Activated naive CD4-positive, alpha-beta T cell treated with anti-CD3 and anti-CD28 coated beads, Interleukin-2, amount 50 U/mL, for 72 hours (primary cell): Measurements from ENCODE around the gene PTPN21. TPM values are rescaled to one million over a fixed set of nuclear protein-coding genes. Genes with fewer than 3 reads are reported as not detected.

Experiments used
- ATAC-seq, 2 donors: fragments of 150-1000 bp; cut with Tn5 transposase; 2 replicates each; pipeline ENCODE4 v1.10.0; 2021; ENCODE audit warnings: mild to moderate bottlenecking in 2 of 2, moderate library complexity in 2 of 2
- DNase-seq, 2 donors: peaks; one replicate each; pipeline ENCODE4 v3.0.0; 2021 to 2022; ENCODE audit warnings: low spot score in 2 of 2
- H3K27ac Mint-ChIP-seq, 2 donors: one replicate each; pipeline ENCODE4 v1.8.0; 2022; ENCODE audit warnings: mild to moderate bottlenecking in 2 of 2, mixed read lengths in 2 of 2
- H3K36me3 Mint-ChIP-seq, 2 donors: one replicate each; pipeline ENCODE4 v1.8.0; 2022; ENCODE audit warnings: mixed read lengths in 2 of 2
- H3K9me3 Mint-ChIP-seq, 2 donors: one replicate each; pipeline ENCODE4 v1.8.0; 2022; ENCODE audit warnings: mixed read lengths in 2 of 2
- total RNA-seq, 2 donors: library from RNA; stranded (reverse); gene quantifications; one replicate each; pipeline ENCODE4 v1.2.3, GENCODE V29; 2022

Gene PTPN21
- total RNA-seq, 2 donors from 2014 or later: not detected

GRCh38 chr14:88493392-88494185 lies 61.2 kb downstream of the PTPN21 start:
- ATAC-seq (no peak), DNase-seq (no peak)
- Mint-ChIP-seq H3K9me3 (no peaks in the 10 kb centered on the region), H3K36me3 (no peaks in the 10 kb centered on the region), H3K27ac (no peak overlapping the region)

- DNase-seq: peak in 1 of 2 donors; percentile 80
- Mint-ChIP-seq H3K36me3 (no peaks in the 10 kb centered on the region), H3K27ac (no peak overlapping the region), H3K9me3 (no peaks in the 10 kb centered on the region)
- ATAC-seq: peak; percentile 64 to 82
Observed at GRCh38 chr14:88492272-88493089, 62.3 kb downstream of the PTPN21 start.

GRCh38 chr14:88490168-88490567 lies 64.6 kb downstream of the PTPN21 start:
- no peaks in the 10 kb centered on the region for H3K9me3 Mint-ChIP-seq
- no peak for DNase-seq
- ATAC-seq: no peak
- no peak overlapping the region for H3K27ac Mint-ChIP-seq
- no peaks in the 10 kb centered on the region for H3K36me3 Mint-ChIP-seq

- DNase-seq: no peak
- Mint-ChIP-seq H3K27ac (no peak overlapping the region), H3K36me3 (no peaks in the 10 kb centered on the region), H3K9me3 (no peaks in the 10 kb centered on the region)
- ATAC-seq: no peak
Observed at GRCh38 chr14:88488897-88489296, 65.9 kb downstream of the PTPN21 start.

GRCh38 chr14:88488081-88488480 lies 66.7 kb downstream of the PTPN21 start:
- H3K36me3 Mint-ChIP-seq: no peaks in the 10 kb centered on the region
- ATAC-seq: no peak
- DNase-seq: no peak
- no peak overlapping the region for H3K27ac Mint-ChIP-seq
- no peaks in the 10 kb centered on the region for H3K9me3 Mint-ChIP-seq

GRCh38 chr14:88482524-88482923 lies 72.3 kb downstream of the PTPN21 start:
- no peaks in the 10 kb centered on the region for H3K9me3 Mint-ChIP-seq
- H3K36me3 Mint-ChIP-seq: no peaks in the 10 kb centered on the region

GRCh38 chr14:88481794-88482193 lies 73.0 kb downstream of the PTPN21 start:
- Mint-ChIP-seq H3K9me3 (no peaks in the 10 kb centered on the region), H3K36me3 (no peaks in the 10 kb centered on the region), H3K27ac (no peak overlapping the region)
- ATAC-seq (no peak), DNase-seq (no peak)

More at GRCh38 chr14:88482524-88482923, 72.3 kb downstream of the PTPN21 start:
- DNase-seq: no peak
- ATAC-seq: no peak
- H3K27ac Mint-ChIP-seq: no peak overlapping the region

- no peaks in the 10 kb centered on the region for H3K36me3 Mint-ChIP-seq
- H3K27ac Mint-ChIP-seq: no peak overlapping the region
- no peak for ATAC-seq
- H3K9me3 Mint-ChIP-seq: no peaks in the 10 kb centered on the region
- DNase-seq: no peak
Observed at GRCh38 chr14:88481059-88481458, 73.7 kb downstream of the PTPN21 start.

GRCh38 chr14:88479574-88479987 lies 75.2 kb downstream of the PTPN21 start:
- DNase-seq: no peak
- Mint-ChIP-seq H3K9me3 (no peaks in the 10 kb centered on the region), H3K36me3 (no peaks in the 10 kb centered on the region), H3K27ac (no peak overlapping the region)
- ATAC-seq: no peak

GRCh38 chr14:88478931-88479330 lies 75.9 kb downstream of the PTPN21 start:
- no peaks in the 10 kb centered on the region for H3K36me3 Mint-ChIP-seq
- no peaks in the 10 kb centered on the region for H3K9me3 Mint-ChIP-seq
- no peak for DNase-seq
- no peak overlapping the region for H3K27ac Mint-ChIP-seq
- no peak for ATAC-seq

- no peak for ATAC-seq
- H3K27ac Mint-ChIP-seq: no peak overlapping the region
- no peaks in the 10 kb centered on the region for H3K9me3 Mint-ChIP-seq
- H3K36me3 Mint-ChIP-seq: no peaks in the 10 kb centered on the region
- no peak for DNase-seq
Observed at GRCh38 chr14:88477513-88478250, 77.1 kb downstream of the PTPN21 start.

GRCh38 chr14:88476825-88477224 lies 78.0 kb downstream of the PTPN21 start:
- DNase-seq: no peak
- no peak overlapping the region for H3K27ac Mint-ChIP-seq
- no peaks in the 10 kb centered on the region for H3K36me3 Mint-ChIP-seq
- no peaks in the 10 kb centered on the region for H3K9me3 Mint-ChIP-seq
- ATAC-seq: no peak

GRCh38 chr14:88476214-88476774 lies 78.5 kb downstream of the PTPN21 start:
- H3K9me3 Mint-ChIP-seq: no peaks in the 10 kb centered on the region
- ATAC-seq: no peak
- H3K27ac Mint-ChIP-seq: no peak overlapping the region
- no peak for DNase-seq
- H3K36me3 Mint-ChIP-seq: no peaks in the 10 kb centered on the region

- Mint-ChIP-seq H3K36me3 (no peaks in the 10 kb centered on the region), H3K27ac (no peak overlapping the region), H3K9me3 (no peaks in the 10 kb centered on the region)
- ATAC-seq: no peak
- DNase-seq: no peak
Observed at GRCh38 chr14:88473791-88474190, 81.0 kb downstream of the PTPN21 start.

GRCh38 chr14:88470542-88471440 lies 84.0 kb downstream of the PTPN21 start:
- Mint-ChIP-seq H3K27ac (peak overlapping the region in 1 of 2 donors; percentile 44), H3K36me3 (no peaks in the 10 kb centered on the region), H3K9me3 (no peaks in the 10 kb centered on the region)
- DNase-seq: no peak
- ATAC-seq: no peak

- ATAC-seq (no peak), DNase-seq (no peak)
- H3K9me3 Mint-ChIP-seq: no peaks in the 10 kb centered on the region
- H3K36me3 Mint-ChIP-seq: no peaks in the 10 kb centered on the region
- no peak overlapping the region for H3K27ac Mint-ChIP-seq
Observed at GRCh38 chr14:88468406-88468805, 86.4 kb downstream of the PTPN21 start.
